ENCODE measurements around the gene PXYLP1.
"Not testable (repeated sequence)": the region's sequence is repeated elsewhere in the genome, so short reads cannot be mapped to it uniquely, and the experiment has no call there.

Gene PXYLP1

GRCh38 chr3:141274411-141275031, 42.9 kb downstream of the PXYLP1 start:
- DNase-seq, result no peak

GRCh38 chr3:141275032-141275422, 43.4 kb downstream of the PXYLP1 start:
- peak in 1 of 2 experiments; percentile 45 for DNase-seq

- DNase-seq, result no peak
These were observed 43.9 kb downstream of the PXYLP1 start for GRCh38 chr3:141275511-141275910.

- no peak for DNase-seq
These were observed 44.3 kb downstream of the PXYLP1 start for GRCh38 chr3:141275973-141276372.

GRCh38 chr3:141276398-141276797, 44.8 kb downstream of the PXYLP1 start:
- DNase-seq, result no peak

GRCh38 chr3:141277451-141277850, 45.8 kb downstream of the PXYLP1 start:
- DNase-seq, result no peak

GRCh38 chr3:141278196-141279076, 46.8 kb downstream of the PXYLP1 start:
- DNase-seq, result no peak

- no peak for DNase-seq
These were observed 47.7 kb downstream of the PXYLP1 start for GRCh38 chr3:141279077-141279967.

GRCh38 chr3:141280086-141280485, 48.5 kb downstream of the PXYLP1 start:
- no peak for DNase-seq

GRCh38 chr3:141280690-141281089, 49.1 kb downstream of the PXYLP1 start:
- no peak for DNase-seq

GRCh38 chr3:141285570-141285969, 53.9 kb downstream of the PXYLP1 start:
- no peak for DNase-seq

- DNase-seq, result no peak
These were observed 55.2 kb downstream of the PXYLP1 start for GRCh38 chr3:141286856-141287255.

- DNase-seq, result no peak
These were observed 55.7 kb downstream of the PXYLP1 start for GRCh38 chr3:141287326-141287725.

GRCh38 chr3:141288336-141288990, 56.8 kb downstream of the PXYLP1 start:
- no peak for DNase-seq

- no peak for DNase-seq
These were observed 57.7 kb downstream of the PXYLP1 start for GRCh38 chr3:141289228-141289772.

GRCh38 chr3:141291559-141292355, 60.1 kb downstream of the PXYLP1 start:
- no peak for DNase-seq

- no peak for DNase-seq
These were observed 60.9 kb downstream of the PXYLP1 start for GRCh38 chr3:141292356-141293058.

- no peak for DNase-seq
These were observed 62.7 kb downstream of the PXYLP1 start for GRCh38 chr3:141294301-141294700.

- no peak for DNase-seq
These were observed 63.2 kb downstream of the PXYLP1 start for GRCh38 chr3:141294848-141295247.

- DNase-seq, result not testable (repeated sequence)
These were observed 68.8 kb downstream of the PXYLP1 start for GRCh38 chr3:141300426-141300825.
